ENCODE results near the gene AGPAT2. TPM values are rescaled to one million over a fixed set of nuclear protein-coding genes. Genes with fewer than 3 reads are reported as not detected.
"Not testable (repeated sequence)": the region's sequence is repeated elsewhere in the genome, so short reads cannot be mapped to it uniquely, and the experiment has no call there.

Gene AGPAT2
- total and polyA plus RNA-seq, 7 experiments from 2014 or later, result 2.3 to 20.6 (median 12.0) TPM

GRCh38 chr9:136712690-136713544 lies 25.7 kb upstream of the AGPAT2 start:
- intact Hi-C loops (cut with micrococcal nuclease), result no loop called here
- CTCF ChIA-PET, result no interaction called here
- H3K4me3 ChIP-seq (ENCODE audit: low read length), result no peak overlapping the region
- H3K27ac Mint-ChIP-seq, result no peak overlapping the region
- POLR2A ChIA-PET, result interaction anchor here (1.1 to 2.2 kb wide), 2 partner anchors 12 to 15 kb away, joined by 3 to 11 read pairs; no protein-coding TSS in a partner anchor
- DNase-seq (no peak), ATAC-seq (no peak)
- H3K9me3 ChIP-seq (ENCODE audit: control insufficient read depth in 2 of 3, low read length in 3 of 3), result no peaks in the 10 kb centered on the region
- peak overlapping the region in 2 of 10 donors; percentile 50 to 58 for H3K4me3 Mint-ChIP-seq
- peaks cover 22 to 46% (median 35%) of the 10 kb centered on the region in 5 donors for H3K27me3 Mint-ChIP-seq
- H3K4me1 Mint-ChIP-seq, result peaks cover 0 to 6% (median 4%) of the 10 kb centered on the region in 7 donors
- H3K36me3 Mint-ChIP-seq, result no peaks in the 10 kb centered on the region
- H3K9me3 Mint-ChIP-seq, result peaks cover 0 to 2% (median 0%) of the 10 kb centered on the region in 11 donors
- no peaks in the 10 kb centered on the region for H3K36me3 ChIP-seq (ENCODE audit: control insufficient read depth in 2 of 3, insufficient read depth in 3 of 3, low read length in 3 of 3)
- peaks cover 0 to 9% of the 10 kb centered on the region in 2 donors for H3K27me3 ChIP-seq (ENCODE audit: control insufficient read depth in 2 of 2, insufficient read depth in 2 of 2, low read length in 2 of 2)
- H3K4me1 ChIP-seq (ENCODE audit: control insufficient read depth in 2 of 2, insufficient read depth in 2 of 2, low read length in 2 of 2), result no peaks in the 10 kb centered on the region
- H3K27ac ChIP-seq (ENCODE audit: low read depth, low read length), result no peak overlapping the region

GRCh38 chr9:136711751-136712689 lies 24.8 kb upstream of the AGPAT2 start, which contains the start of gene DIPK1B:
Gene DIPK1B, plus strand, starts transcription at chr9:136712572. Its CDS starts 94 bp downstream, at chr9:136712666.
- Histone ChIP-seq H3K36me3 (ENCODE audit: control insufficient read depth in 2 of 3, insufficient read depth in 3 of 3, low read length in 3 of 3) (no peaks in the 10 kb centered on the region), H3K4me3 (ENCODE audit: low read length) (peak within 1 kb of the TSS; percentile 24), H3K9me3 (ENCODE audit: control insufficient read depth in 2 of 3, low read length in 3 of 3) (no peaks in the 10 kb centered on the region), H3K4me1 (ENCODE audit: control insufficient read depth in 2 of 2, insufficient read depth in 2 of 2, low read length in 2 of 2) (no peaks in the 10 kb centered on the region), H3K27ac (ENCODE audit: low read depth, low read length) (no peak within 1 kb of the TSS), H3K27me3 (ENCODE audit: control insufficient read depth in 2 of 2, insufficient read depth in 2 of 2, low read length in 2 of 2) (peaks cover 0 to 9% of the 10 kb centered on the region in 2 donors)
- ChIA-PET CTCF (no interaction called here), POLR2A (interaction anchor here (1.1 kb wide), 1 partner anchor 13 kb away, joined by 3 read pairs; no protein-coding TSS in a partner anchor)
- ATAC-seq (peak; percentile 52), DNase-seq (peak in 1 of 9 donors; percentile 16)
- no peaks in the 10 kb centered on the region for H3K36me3 Mint-ChIP-seq
- peaks cover 0 to 2% (median 0%) of the 10 kb centered on the region in 11 donors for H3K9me3 Mint-ChIP-seq
- intact Hi-C loops (cut with micrococcal nuclease), result no loop called here
- peaks cover 0 to 6% (median 4%) of the 10 kb centered on the region in 7 donors for H3K4me1 Mint-ChIP-seq
- peak within 1 kb of the TSS in 9 of 10 donors; percentile 33 to 84 (median 69) for H3K4me3 Mint-ChIP-seq
- no peak within 1 kb of the TSS for H3K27ac Mint-ChIP-seq
- H3K27me3 Mint-ChIP-seq, result peaks cover 22 to 47% (median 35%) of the 10 kb centered on the region in 5 donors

DNA sequence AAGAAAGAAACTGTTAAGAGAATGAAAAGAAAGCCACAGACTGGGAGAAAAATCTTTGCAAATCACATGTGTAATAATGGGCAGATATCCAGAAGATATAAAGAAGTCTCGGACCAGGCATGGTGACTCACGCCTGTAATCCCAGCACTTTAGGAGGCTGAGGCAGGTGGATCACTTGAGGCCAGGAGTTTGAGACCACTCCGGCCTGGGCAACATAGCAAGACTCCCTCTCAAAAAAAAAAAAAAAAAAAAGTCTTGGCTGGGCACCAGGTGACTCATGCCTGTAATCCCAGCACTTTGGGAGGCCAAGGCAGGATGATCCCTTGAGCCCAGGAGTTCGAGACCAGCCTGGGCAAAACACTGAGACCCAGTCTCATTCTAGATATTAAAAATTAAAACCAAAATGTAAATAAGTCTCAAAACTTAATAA lies 24.0 kb upstream of the AGPAT2 start:
- CTCF ChIA-PET; ATAC-seq; H3K36me3 Mint-ChIP-seq; POLR2A ChIA-PET; DNase-seq; H3K9me3 Mint-ChIP-seq; intact Hi-C loops (cut with micrococcal nuclease); H3K27ac ChIP-seq (ENCODE audit: low read depth, low read length); H3K4me1 Mint-ChIP-seq; H3K4me3 ChIP-seq (ENCODE audit: low read length); H3K4me1 ChIP-seq (ENCODE audit: control insufficient read depth in 2 of 2, insufficient read depth in 2 of 2, low read length in 2 of 2); H3K36me3 ChIP-seq (ENCODE audit: control insufficient read depth in 2 of 3, insufficient read depth in 3 of 3, low read length in 3 of 3); H3K27me3 ChIP-seq (ENCODE audit: control insufficient read depth in 2 of 2, insufficient read depth in 2 of 2, low read length in 2 of 2); H3K9me3 ChIP-seq (ENCODE audit: control insufficient read depth in 2 of 3, low read length in 3 of 3): not testable (repeated sequence)
- peak overlapping the region in 8 of 10 donors; percentile 56 to 84 (median 70) for H3K4me3 Mint-ChIP-seq
- H3K27ac Mint-ChIP-seq, result peak overlapping the region in 1 of 9 donors; percentile 62
- peaks cover 22 to 46% (median 35%) of the 10 kb centered on the region in 5 donors for H3K27me3 Mint-ChIP-seq

GRCh38 chr9:136710543-136710942 lies 23.3 kb upstream of the AGPAT2 start:
- no peaks in the 10 kb centered on the region for H3K4me1 ChIP-seq (ENCODE audit: control insufficient read depth in 2 of 2, insufficient read depth in 2 of 2, low read length in 2 of 2)
- no peaks in the 10 kb centered on the region for H3K9me3 ChIP-seq (ENCODE audit: control insufficient read depth in 2 of 3, low read length in 3 of 3)
- no peaks in the 10 kb centered on the region for H3K36me3 ChIP-seq (ENCODE audit: control insufficient read depth in 2 of 3, insufficient read depth in 3 of 3, low read length in 3 of 3)
- ChIA-PET CTCF (no interaction called here), POLR2A (no interaction called here)
- peaks cover 0 to 6% (median 4%) of the 10 kb centered on the region in 7 donors for H3K4me1 Mint-ChIP-seq
- peak overlapping the region in 1 of 9 donors; percentile 72 for H3K27ac Mint-ChIP-seq
- peaks cover 17 to 41% (median 35%) of the 10 kb centered on the region in 5 donors for H3K27me3 Mint-ChIP-seq
- DNase-seq (no peak), ATAC-seq (no peak)
- no peaks in the 10 kb centered on the region for H3K9me3 Mint-ChIP-seq
- H3K4me3 ChIP-seq (ENCODE audit: low read length), result no peak overlapping the region
- H3K27ac ChIP-seq (ENCODE audit: low read depth, low read length), result no peak overlapping the region
- H3K27me3 ChIP-seq (ENCODE audit: control insufficient read depth in 2 of 2, insufficient read depth in 2 of 2, low read length in 2 of 2), result peaks cover 0 to 9% of the 10 kb centered on the region in 2 donors
- H3K36me3 Mint-ChIP-seq, result no peaks in the 10 kb centered on the region
- H3K4me3 Mint-ChIP-seq, result peak overlapping the region in 4 of 10 donors; percentile 0 to 84 (median 64)
- intact Hi-C loops (cut with micrococcal nuclease), result no loop called here

GRCh38 chr9:136709454-136710109 lies 22.3 kb upstream of the AGPAT2 start:
- no peaks in the 10 kb centered on the region for H3K9me3 ChIP-seq (ENCODE audit: control insufficient read depth in 2 of 3, low read length in 3 of 3)
- no peaks in the 10 kb centered on the region for H3K9me3 Mint-ChIP-seq
- POLR2A ChIA-PET, result no interaction called here
- no peaks in the 10 kb centered on the region for H3K36me3 Mint-ChIP-seq
- no peak overlapping the region for H3K27ac Mint-ChIP-seq
- H3K27me3 Mint-ChIP-seq, result peaks cover 17 to 46% (median 34%) of the 10 kb centered on the region in 5 donors
- no peak overlapping the region for H3K27ac ChIP-seq (ENCODE audit: low read depth, low read length)
- H3K27me3 ChIP-seq (ENCODE audit: control insufficient read depth in 2 of 2, insufficient read depth in 2 of 2, low read length in 2 of 2), result peaks cover 0 to 9% of the 10 kb centered on the region in 2 donors
- H3K4me1 ChIP-seq (ENCODE audit: control insufficient read depth in 2 of 2, insufficient read depth in 2 of 2, low read length in 2 of 2), result no peaks in the 10 kb centered on the region
- ATAC-seq (no peak), DNase-seq (no peak)
- no peak overlapping the region for H3K4me3 Mint-ChIP-seq
- CTCF ChIA-PET, result no interaction called here
- no peaks in the 10 kb centered on the region for H3K36me3 ChIP-seq (ENCODE audit: control insufficient read depth in 2 of 3, insufficient read depth in 3 of 3, low read length in 3 of 3)
- intact Hi-C loops (cut with micrococcal nuclease), result no loop called here
- peaks cover 0 to 8% (median 4%) of the 10 kb centered on the region in 7 donors for H3K4me1 Mint-ChIP-seq
- no peak overlapping the region for H3K4me3 ChIP-seq (ENCODE audit: low read length)

Data from naive thymus-derived CD4-positive, alpha-beta T cell (primary cell).